AML-193 (cell line): ENCODE data around the gene TAOK3.
A peak's percentile ranks its signal among the peaks of the same experiment; 100 is the strongest.

Experiments
- DNase-seq, 2 experiments: peaks; one replicate each; lab custom pipeline; 2025; lab: John Stamatoyannopoulos, UW

TAOK3 gene

DNA sequence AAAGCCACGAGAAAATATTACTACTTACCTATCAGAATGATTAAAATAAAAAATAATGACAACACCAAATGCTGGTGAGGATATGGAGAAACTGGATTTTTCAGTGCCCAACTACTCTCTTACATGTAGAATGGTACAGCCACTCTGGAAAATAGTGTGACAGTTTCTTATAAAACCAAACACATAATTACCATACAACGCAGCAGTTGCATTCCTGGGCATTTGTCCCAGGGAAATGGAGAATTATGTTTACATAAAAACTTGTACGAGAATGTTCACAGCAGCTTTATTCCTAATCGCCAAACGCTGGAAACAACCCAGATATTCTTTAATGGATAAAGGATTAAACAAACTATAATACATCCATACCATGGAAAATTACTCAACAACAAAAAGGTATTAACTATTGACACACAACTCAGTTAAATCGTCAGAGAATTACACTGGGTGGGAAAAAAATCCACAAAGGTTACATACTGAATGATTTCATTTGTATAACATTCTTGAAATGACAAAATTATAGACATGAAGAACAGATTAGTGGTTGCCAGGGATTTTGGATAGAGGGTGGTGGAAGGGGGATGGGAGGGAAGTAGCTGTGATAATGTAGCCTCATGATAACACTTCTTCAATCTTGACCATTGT, 35.4 kb downstream of the TAOK3 start:
- no peak for DNase-seq

DNA sequence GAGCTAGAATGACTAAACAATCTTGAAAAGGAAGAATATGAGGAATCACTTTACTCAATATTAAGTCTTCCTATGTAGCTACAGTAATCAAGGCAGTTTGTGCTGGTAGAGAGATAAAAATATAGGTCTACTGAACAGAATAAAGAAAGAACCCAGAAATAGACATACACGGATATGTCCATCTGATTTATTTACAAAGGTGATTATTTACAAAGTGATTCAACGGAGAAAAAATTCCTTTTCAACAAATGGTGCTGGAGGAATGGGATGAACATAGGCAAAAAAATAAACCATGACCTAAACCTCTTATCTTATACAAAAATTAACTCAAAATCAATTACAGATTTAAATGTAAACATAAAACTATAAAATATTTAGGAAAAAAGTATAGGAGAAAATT, 36.6 kb downstream of the TAOK3 start:
- DNase-seq = no peak

DNA sequence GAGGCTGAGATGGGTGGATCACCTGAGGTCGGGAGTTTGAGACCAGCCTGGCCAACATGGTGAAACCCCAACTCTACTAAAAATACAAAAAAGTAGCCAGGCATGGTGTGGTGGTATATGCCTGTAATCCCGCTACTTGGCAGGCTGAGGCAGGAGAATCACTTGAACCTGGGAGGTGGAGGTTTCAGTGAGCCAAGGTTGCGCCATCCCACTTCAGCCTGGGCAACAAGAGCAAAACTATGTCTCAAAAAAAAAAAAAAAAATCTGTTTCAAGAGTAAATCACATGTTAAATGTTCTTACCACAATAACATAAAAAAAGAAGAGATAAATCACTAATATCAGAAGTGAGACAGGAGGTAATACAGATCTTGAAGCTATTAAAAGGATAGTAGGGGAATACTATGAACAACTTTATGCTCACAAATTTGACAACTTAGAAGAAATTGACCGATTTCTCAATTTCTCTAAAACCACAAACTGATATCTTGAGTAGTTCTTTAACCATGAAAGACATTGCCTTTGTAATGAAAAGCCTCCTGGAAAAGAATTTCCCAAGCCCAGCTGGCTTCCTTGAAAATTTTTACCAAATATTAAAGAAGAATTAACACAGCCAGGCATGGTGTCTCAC, 37.7 kb downstream of the TAOK3 start:
- DNase-seq = peak; percentile 35 to 47

DNA sequence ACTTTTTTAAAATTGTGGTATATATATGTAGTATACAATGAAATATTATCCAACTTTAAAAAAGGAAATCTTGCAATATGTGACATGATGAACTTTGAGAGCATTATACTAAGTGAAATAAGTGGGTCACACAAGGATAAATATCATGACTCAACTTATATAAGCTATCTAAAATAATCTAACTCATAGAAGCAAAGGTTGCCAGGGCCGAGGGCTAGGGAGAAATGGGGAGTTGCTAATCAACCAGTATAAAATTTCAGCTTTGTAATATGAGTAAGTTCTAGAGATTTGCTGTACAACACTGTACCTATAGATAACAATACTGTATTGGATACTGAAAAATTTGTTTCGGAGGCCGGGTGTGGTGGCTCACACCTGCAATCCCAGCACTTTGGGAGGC, 38.5 kb downstream of the TAOK3 start:
- DNase-seq = no peak

DNA sequence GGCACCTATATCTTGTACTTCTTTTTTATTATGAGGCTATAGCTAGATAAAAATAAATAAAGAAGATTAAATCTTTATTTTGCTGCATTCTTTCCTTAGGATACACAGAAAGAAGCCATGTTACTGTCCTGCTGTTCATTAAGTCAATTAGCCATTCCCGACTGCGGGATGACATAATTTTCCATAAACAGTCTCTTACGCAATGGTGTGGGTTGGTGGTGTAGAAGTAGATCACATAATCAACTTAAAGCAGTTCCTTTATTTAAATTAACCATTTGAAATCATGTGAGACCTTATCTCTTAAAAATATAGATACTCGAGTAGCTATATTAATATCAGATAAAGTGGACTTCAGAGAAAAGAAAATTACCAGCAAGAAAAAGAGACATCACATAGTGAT, 40.2 kb downstream of the TAOK3 start:
- DNase-seq = peak; percentile 57 to 72

DNA sequence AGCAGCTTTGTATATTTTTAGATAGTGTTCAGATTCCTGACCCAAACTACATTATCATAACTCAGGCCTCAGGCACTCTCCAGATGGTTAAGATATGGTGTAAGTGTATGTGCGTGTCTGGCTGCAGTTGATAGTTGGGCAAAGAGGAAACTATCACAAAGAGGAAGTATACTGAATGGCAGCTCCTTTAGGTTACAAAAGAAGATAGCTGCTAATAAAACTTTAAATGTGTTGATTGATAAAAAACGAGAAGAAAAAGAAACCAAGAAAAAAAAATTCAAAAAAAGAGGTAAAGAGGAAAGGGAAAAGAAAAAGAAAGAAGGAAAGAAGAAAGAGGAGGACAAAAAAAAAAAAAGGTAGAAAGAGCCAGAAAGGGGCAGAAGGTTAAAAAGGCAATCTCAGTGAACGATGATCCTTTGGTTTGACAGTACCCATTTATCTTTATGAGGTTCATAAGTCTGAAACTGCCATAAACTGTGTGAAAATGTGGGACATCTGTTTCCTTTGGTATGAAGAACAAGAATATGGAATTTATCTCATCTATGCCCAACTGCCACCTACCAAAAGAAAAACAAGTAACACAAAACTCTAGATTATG, 42.2 kb downstream of the TAOK3 start:
- peak; percentile 95 for DNase-seq

DNA sequence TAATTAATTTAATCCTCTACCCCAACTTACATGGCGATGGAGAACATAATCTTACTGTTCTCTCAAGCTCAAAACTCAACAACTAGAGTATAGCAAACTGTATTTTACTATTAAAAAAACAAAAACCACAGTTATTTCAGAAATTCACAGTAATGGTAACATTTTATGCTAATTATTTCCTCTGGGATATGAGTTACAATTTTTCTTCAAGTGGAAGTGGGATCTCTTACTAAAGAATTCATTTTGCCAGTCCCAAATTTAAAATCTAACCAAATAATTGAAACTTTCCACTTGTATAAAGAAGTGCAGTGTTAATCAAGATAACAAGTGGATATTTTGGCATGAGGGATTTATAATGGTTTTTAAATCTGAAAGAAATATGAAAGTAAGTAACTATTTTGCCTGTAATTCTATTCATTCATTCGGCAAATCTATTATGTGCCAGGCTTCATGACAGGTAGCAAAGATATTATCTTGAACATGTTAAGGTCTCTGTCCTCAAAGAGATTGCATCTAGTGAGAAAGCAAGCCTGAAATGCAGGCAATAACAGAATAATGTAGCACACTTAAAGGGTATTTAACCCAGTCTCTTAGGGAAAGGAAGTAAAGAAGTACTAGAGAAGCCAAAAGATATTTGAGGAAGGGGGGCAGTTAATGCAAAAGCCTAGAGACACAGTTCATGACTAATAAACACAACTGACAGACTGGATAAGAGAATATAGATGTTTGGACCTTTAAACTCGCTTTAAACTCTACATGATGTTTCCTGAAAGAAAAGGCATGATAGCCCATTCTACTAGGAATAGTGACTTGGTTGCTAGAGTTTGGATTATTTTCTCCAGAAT, 44.0 kb downstream of the TAOK3 start:
- DNase-seq = peak in 1 of 2 experiments; percentile 5

DNA sequence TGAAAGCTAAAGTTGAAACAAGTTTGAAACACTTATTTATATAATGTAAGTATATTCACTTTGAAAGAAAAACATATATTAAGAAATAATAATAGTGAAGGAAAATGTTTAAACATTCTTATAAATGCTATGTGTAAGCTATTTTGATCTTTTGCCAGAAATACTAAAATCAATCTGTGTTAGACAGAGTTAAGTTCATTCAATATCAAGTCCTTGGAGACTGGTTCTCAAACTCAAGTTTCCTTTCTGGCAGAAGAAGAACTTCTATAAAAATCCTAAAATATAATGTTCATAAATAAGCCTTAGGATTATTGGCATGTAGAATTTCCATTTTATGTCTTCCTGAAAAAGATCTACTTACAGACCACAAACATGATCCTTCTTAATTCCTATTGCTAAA, 45.3 kb downstream of the TAOK3 start:
- DNase-seq = no peak

DNA sequence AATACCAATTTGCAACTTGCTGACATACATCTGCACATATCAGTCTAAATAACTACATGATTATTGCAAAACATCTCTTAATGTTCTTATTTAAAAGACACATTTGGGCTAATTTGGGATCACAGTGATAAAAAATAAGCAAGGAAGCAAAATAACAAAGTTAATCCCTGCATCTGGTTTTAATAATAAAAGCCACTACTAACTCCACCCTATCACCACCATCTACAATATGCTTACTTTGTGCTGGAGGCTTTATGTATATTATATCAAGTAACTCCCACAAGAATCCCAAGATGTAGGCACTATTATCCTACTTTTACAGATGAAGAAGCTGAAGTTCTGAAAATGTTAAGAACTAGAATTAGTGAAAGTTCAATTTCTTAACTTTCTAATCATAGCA, 45.7 kb downstream of the TAOK3 start:
- DNase-seq = no peak

DNA sequence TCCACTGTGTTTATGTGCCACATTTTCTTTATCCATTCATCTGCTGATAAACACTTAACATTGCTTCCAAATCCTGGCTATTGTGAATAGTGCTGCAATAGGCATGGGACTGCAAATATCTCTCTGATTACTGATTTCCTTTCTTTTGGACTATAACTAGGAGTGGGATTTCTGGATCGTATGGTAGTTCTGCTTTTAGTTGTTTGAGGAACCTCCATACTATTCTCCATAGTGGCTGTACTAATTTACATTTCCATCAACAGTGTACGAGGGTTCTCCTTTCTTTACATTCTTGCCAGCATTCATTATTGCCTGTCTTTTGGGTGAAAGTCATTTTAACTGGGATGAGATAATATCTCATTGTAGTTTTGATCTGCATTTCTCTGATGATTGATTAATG, 47.6 kb downstream of the TAOK3 start:
- DNase-seq = no peak

DNA sequence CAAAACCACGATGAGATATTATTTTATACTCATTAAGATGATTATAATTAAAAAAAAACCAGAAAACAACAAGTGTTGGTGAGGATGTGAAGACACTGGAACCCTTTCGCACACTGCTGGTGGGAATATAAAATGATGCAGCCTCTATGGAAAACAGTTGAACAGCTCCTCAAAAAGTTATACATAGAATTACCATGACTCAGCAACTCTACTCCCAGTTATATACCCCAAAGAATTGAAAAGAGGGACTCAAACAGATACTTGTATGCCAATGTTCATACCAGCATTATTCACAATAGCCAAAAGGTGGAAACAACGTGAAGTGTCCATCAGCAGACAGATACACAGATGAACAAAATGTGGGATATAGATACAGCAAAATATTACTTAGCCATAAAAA, 53.1 kb downstream of the TAOK3 start:
- no peak for DNase-seq

DNA sequence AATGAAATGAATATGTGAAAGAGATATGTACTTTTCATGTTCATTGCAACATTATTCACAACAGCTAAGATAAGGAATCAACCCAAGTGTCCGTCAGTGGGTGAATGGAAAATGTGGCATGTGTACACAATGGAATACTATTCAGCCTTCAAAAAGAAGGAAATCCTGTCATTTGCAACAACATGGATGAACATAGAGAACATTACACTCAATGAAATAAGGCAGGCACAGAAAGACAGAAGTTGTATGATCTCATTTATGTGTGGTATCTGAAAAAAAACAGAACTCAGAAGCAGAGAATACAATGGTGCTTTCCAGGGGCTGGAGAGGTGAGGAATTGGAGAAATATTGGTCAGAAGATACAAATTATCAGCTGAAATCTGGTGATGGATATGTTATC, 54.0 kb downstream of the TAOK3 start:
- DNase-seq = no peak

DNA sequence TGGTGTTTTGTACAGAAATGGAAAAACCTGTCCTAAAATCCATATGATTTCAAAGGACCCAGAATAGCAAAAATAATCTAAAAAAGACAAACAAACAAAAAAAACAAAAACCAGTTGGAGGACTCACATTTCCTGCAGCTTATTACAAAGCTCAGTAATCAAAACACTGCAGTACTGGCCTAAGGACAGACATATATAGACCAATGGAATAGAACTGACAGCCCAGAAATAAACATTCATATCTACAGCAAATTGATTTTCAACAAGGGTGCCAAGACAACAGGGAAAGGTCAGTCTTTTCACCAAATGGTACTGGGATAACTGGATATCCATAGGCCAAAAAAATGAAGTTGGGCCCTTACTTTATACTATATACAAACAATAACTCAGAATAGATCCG, 55.0 kb downstream of the TAOK3 start:
- DNase-seq = no peak

DNA sequence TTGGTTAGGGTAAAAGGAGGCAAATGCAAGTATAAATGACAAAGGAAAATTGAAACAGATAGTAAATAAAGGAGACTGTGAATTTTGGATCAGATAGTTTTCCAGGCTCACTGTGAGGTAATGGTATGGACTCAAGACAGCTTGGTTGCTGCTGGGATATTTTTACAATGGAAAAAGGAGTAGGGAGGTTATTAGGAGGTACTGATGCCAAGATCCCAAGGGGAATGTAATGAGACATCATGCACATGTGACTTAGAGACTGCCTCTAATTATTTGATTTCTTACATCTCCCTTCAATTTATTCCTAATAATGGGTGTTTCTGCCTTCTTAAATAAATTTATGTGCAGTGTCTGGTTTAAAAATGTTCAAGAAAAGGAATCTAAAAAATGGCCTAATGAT, 56.9 kb downstream of the TAOK3 start:
- no peak for DNase-seq

DNA sequence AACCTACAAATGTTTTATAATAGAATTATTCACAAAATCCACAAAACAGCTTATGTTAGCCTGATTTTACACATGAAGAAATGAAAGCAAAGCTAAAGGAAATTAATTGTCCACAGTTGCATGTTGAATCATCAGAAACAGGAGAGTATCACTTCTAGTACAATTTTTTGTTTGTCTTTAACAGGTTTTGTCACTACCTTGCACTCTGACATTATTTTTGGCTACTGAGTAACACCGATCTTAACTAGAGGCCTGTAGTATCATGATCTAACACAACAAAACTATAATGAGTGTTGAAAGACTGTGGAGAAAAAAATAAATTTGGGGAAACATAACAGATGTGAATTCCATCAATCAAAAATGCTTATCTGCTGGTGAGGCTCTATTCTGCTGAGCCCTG, 60.1 kb downstream of the TAOK3 start:
- DNase-seq = no peak

DNA sequence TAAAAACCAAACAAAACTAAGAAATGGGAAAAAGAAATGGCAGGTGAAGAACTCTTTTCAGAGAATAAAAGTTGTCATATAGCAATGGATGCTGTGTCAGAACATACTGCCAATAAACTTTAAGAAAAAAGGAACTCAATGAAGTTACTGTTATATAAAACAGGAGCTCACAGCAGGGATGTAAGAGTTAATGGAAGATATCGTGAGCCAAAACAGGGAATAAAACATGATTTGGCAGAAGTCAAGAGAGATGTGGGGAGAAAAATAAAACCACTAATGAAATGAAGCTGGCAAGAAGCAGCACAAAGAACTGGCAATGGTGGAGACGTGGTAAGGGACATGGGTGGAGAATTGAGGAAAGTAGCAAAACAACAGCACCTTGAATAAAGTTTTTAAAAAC, 61.0 kb downstream of the TAOK3 start:
- DNase-seq = no peak

DNA sequence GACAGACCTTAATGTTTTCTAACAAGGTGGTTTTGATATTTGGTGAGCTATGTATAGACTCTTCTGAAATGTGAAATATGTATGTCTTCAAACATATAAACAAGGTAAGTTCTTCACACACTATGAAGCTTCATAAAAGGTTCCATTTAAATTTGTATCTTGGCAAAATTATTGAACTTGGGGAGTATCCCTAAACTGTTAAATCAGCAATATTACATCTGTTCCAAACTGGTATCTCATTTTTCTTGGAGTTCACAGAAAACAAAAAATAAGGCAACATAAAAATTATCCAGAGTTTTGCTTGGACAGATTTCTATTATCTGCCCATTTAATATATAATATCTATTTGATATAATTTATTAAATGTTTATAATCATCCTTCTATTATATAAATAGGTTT, 62.4 kb downstream of the TAOK3 start:
- no peak for DNase-seq

DNA sequence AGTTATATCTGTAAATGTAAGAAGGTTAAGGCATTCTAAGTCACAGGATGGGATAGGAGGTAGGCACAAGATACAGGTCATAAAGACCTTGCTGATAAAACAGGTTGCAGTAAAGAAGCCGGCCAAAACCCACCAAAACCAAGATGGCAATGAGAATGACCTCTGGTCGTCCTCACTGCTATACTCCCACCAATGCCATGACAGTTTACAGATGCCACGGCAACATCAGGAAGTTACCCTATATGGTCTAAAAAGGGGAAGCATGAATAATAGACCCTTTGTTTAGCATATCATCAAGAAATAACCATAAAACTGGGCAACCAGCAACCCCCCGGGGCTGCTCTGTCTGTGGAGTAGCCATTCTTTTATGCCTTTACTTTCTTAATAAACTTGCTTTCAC, 64.7 kb downstream of the TAOK3 start:
- DNase-seq = peak; percentile 47 to 68

DNA sequence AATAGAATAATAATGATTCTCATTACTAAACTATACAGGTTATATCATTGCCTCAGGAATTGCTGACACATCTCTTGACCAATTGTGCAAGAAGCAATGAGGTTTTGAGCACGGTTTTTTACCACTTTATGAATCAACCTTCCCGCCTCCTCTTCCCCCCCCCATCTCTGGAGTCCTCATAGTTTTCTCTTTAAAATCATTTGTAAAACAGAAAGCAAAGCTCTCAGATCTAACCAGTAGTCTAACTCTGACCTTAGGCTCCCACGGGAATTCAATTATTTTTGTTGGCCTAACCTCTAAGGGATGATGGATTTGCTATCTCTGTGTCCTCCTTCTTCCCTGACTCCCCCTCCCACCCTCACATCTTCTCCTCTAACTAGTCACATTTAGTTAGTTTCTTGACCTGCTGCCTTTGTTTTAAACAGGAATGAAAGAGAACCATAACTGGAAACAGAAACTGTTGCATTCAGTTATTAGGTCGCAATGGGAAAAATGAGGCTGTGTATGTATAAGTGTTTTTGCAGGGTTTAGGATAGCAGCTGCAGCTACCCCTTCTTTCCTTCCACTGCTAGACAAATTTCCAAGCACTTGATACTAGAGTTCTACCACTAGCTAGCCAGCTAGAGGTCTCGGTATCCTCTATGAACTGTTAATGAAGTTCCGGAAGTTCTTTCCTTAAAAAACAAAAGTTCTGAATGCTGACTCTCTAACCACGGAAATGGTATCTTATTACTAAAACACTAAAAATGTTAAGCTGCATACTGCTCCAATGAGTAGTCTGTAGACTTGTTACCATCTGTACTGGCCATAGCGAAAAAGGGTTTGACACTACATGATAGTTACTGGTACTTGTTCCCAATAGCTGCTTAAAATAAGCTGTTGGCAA, 65.4 kb downstream of the TAOK3 start:
- peak; percentile 83 to 86 for DNase-seq

DNA sequence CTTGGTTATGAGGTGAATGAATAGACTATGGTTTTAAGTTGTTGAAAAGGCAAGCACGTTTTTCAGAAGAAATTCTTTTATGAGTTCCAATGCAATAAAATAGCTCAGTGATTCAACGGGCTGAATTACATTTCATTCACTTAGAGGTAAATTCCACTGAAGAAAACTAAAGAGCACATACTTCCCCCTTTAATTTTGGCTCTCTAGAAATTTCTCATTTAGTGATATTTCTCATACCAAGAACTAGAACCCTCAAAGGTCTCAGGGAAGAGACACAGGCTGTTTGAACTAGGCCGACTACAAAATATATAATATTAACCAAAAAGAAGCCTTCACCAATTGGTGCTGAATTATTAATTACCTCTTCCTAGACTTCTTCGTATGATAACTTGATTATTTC, 68.6 kb downstream of the TAOK3 start:
- no peak for DNase-seq

DNA sequence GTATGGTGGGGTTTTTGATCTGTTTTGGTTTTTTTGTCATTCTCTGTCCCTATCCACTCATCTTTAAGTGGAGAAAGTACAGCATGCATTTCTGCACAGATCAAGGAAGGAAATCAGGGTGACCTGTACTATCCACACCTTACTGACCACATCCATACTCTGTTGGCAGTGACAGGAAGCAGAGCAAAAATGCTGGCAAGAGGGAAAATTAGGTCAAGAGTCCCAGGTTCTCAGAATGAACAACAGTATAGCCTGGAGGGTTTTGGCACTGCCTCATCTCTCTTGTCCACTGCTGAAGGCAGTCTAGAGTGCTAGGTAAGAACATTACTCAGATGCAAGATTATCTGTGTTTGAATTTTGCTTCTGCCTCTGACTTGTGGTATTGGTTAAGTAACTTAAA, 70.7 kb downstream of the TAOK3 start:
- DNase-seq = peak; percentile 8 to 27
